Caco-2 (cell line): ENCODE data around the gene POLR2E. TPM values are rescaled to one million over a fixed set of nuclear protein-coding genes. Genes with fewer than 3 reads are reported as not detected.
A peak's percentile ranks its signal among the peaks of the same experiment; 100 is the strongest.

ENCODE experiments used
- BruUV-seq: library from RNA; stranded (reverse); fragments of 400-500 nt; replicated peaks from 2 replicates; lab custom pipeline; 2021; lab: Mats Ljungman, UMichigan
- CTCF ChIA-PET: fragments of 300-600 bp; sonication (Branson Sonifier 250); formaldehyde crosslinking; loops from one replicate; lab custom pipeline; 2022; ENCODE audit warnings: antibody characterized with exemption; lab: Charles Lee
- POLR2A ChIA-PET: fragments of 300-600 bp; sonication (Branson Sonifier 250); formaldehyde crosslinking; loops from one replicate; lab custom pipeline; 2022; ENCODE audit warnings: antibody characterized with exemption; lab: Charles Lee
- DNase-seq, 2 experiments: peaks; one replicate each; pipeline versions ENCODE4 v3.0.0 to v3.0.0-alpha.2; 2020 to 2022
- H3K27me3 ChIP-seq: replicated peaks from 2 replicates; pipeline ENCODE4 v1.6.0; 2011; ENCODE audit warnings: low read length; ENCODE audit not compliant: control insufficient read depth, insufficient read depth
- H3K36me3 ChIP-seq: 2 replicates; pipeline ENCODE4 v1.5.1; 2011; ENCODE audit warnings: low read length; ENCODE audit not compliant: control insufficient read depth, insufficient read depth
- H3K4me1 ChIP-seq: fragments of 250-450 bp; sonication (Bioruptor Pico); 2 replicates; pipeline ENCODE4 v1.5.1; 2020; ENCODE audit warnings: mild to moderate bottlenecking
- H3K4me3 ChIP-seq: 2 replicates; pipeline ENCODE4 v1.5.1; 2011; ENCODE audit warnings: low read depth, mild to moderate bottlenecking, control low read depth, low read length
- H3K9me3 ChIP-seq: fragments of 250-450 bp; sonication (Bioruptor Pico); 2 replicates; pipeline ENCODE4 v1.5.1; 2020; ENCODE audit warnings: mild to moderate bottlenecking, moderate library complexity
- H3K27ac Mint-ChIP-seq: one replicate; pipeline ENCODE4 v1.8.0; 2022; ENCODE audit warnings: mixed read lengths; ENCODE audit not compliant: unreplicated experiment
- H3K27me3 Mint-ChIP-seq: one replicate; pipeline ENCODE4 v1.8.0; 2022; ENCODE audit warnings: mixed read lengths; ENCODE audit not compliant: insufficient read depth, unreplicated experiment
- H3K36me3 Mint-ChIP-seq: one replicate; pipeline ENCODE4 v1.8.0; 2022; ENCODE audit warnings: mild to moderate bottlenecking, mixed read lengths; ENCODE audit not compliant: insufficient read depth, unreplicated experiment
- H3K4me1 Mint-ChIP-seq: one replicate; pipeline ENCODE4 v1.8.0; 2022; ENCODE audit warnings: low read depth, mixed read lengths; ENCODE audit not compliant: unreplicated experiment
- H3K4me3 Mint-ChIP-seq: one replicate; pipeline ENCODE4 v1.8.0; 2022; ENCODE audit warnings: mild to moderate bottlenecking, moderate library complexity, mixed read lengths; ENCODE audit not compliant: unreplicated experiment
- H3K9me3 Mint-ChIP-seq: one replicate; pipeline ENCODE4 v1.8.0; 2022; ENCODE audit warnings: mixed read lengths; ENCODE audit not compliant: unreplicated experiment
- CTCF ChIP-seq, 2 experiments: fragments of 200-600 bp in 1 of 2; IDR thresholded peaks; 1 replicate in 1 of 2; 2 replicates in 1 of 2; pipeline versions ENCODE4 v1.5.1 to v1.8.0; 2011 to 2022; ENCODE audit warnings: antibody characterized with exemption in 1 of 2, control low read depth in 1 of 2, inconsistent platforms in 1 of 2, low read depth in 1 of 2, low read length in 1 of 2, mild to moderate bottlenecking in 1 of 2, moderate library complexity in 1 of 2; ENCODE audit not compliant: insufficient read depth in 1 of 2, severe bottlenecking in 1 of 2, unreplicated experiment in 1 of 2
- intact Hi-C: fragments of 100-400 bp; cut with micrococcal nuclease; formaldehyde crosslinking; loops from one replicate; pipeline ENCODE4 v1.10.0; 2022; ENCODE audit not compliant: unreplicated experiment
- total RNA-seq: library from RNA; stranded (reverse); gene quantifications from 2 replicates; pipeline ENCODE4 v1.2.3, GENCODE V29; 2022

Gene POLR2E
- total RNA-seq, 1 experiment from 2014 or later, result 264 TPM

- Mint-ChIP-seq H3K27ac (peak within 1 kb of the TSS; percentile 91), H3K4me1 (no peaks in the 10 kb centered on the region), H3K4me3 (peak within 1 kb of the TSS; percentile 91), H3K9me3 (no peaks in the 10 kb centered on the region), H3K27me3 (no peaks in the 10 kb centered on the region), H3K36me3 (peaks cover 67% of the 10 kb centered on the region)
- peak; percentile 98 to 99 for DNase-seq
- no TSS peak for BruUV-seq
- intact Hi-C loops, result loop anchor here (1.0 to 2.0 kb wide), 2 partner anchors 12 to 19 kb away; partner anchors contain the start of genes RNU6-2 and TMEM259
- TF ChIP-seq CTCF (IDR thresholded peaks at IDR 0.05; ENCODE audit: insufficient read depth in 1 of 2, low read depth in 1 of 2, low read length in 1 of 2, severe bottlenecking in 1 of 2, unreplicated experiment in 1 of 2), result no peak
- Histone ChIP-seq H3K4me3 (peak within 1 kb of the TSS; percentile 78), H3K27me3 (no peaks in the 10 kb centered on the region), H3K9me3 (no peaks in the 10 kb centered on the region), H3K4me1 (peaks cover 10% of the 10 kb centered on the region), H3K36me3 (peaks cover 2% of the 10 kb centered on the region)
- POLR2A ChIA-PET, result interaction anchor here (0.5 to 2.4 kb wide), 8 partner anchors 11 to 229 kb away, joined by 3 to 21 read pairs (median 6); partner anchors contain the start of genes CIRBP, CNN2 and RNU6-2
- CTCF ChIA-PET, result interaction anchor here (0.5 to 0.8 kb wide), 2 partner anchors 21 to 25 kb away, joined by 3 to 4 read pairs; no protein-coding TSS in a partner anchor
Measured at GRCh38 chr19:1039646-1040475, 55.3 kb downstream of the POLR2E start, which contains the start of gene ABCA7. Gene ABCA7, plus strand, starts transcription at chr19:1040107. Its CDS starts 1,255 bp downstream, at chr19:1041362.

- Mint-ChIP-seq H3K9me3 (no peaks in the 10 kb centered on the region), H3K27me3 (no peaks in the 10 kb centered on the region), H3K4me1 (no peaks in the 10 kb centered on the region), H3K27ac (peak overlapping the region; percentile 91), H3K4me3 (peak overlapping the region; percentile 91), H3K36me3 (peaks cover 66% of the 10 kb centered on the region)
- Histone ChIP-seq H3K4me1 (peaks cover 10% of the 10 kb centered on the region), H3K4me3 (no peak overlapping the region), H3K27me3 (no peaks in the 10 kb centered on the region), H3K9me3 (no peaks in the 10 kb centered on the region), H3K36me3 (peaks cover 2% of the 10 kb centered on the region)
- ChIA-PET CTCF (interaction anchor here (0.8 kb wide), 1 partner anchor 26 kb away, joined by 4 read pairs; no protein-coding TSS in a partner anchor), POLR2A (interaction anchor here (0.5 to 2.4 kb wide), 7 partner anchors 10 to 230 kb away, joined by 3 to 21 read pairs (median 6); partner anchors contain the start of genes CIRBP and CNN2)
- no peak for DNase-seq
- intact Hi-C loops, result no loop called here
- no TSS peak for BruUV-seq
- TF ChIP-seq CTCF (IDR thresholded peaks at IDR 0.05; ENCODE audit: insufficient read depth in 1 of 2, low read depth in 1 of 2, low read length in 1 of 2, severe bottlenecking in 1 of 2, unreplicated experiment in 1 of 2), result no peak
Measured at GRCh38 chr19:1038978-1039645, 56.1 kb downstream of the POLR2E start.

- H3K36me3 ChIP-seq, result peaks cover 2% of the 10 kb centered on the region
- no peak overlapping the region for H3K4me3 ChIP-seq
- H3K27me3 ChIP-seq, result no peaks in the 10 kb centered on the region
- no TSS peak for BruUV-seq
- no peaks in the 10 kb centered on the region for H3K9me3 ChIP-seq
- peaks cover 75% of the 10 kb centered on the region for H3K36me3 Mint-ChIP-seq
- no peak for TF ChIP-seq CTCF (IDR thresholded peaks at IDR 0.05; ENCODE audit: insufficient read depth in 1 of 2, low read depth in 1 of 2, low read length in 1 of 2, severe bottlenecking in 1 of 2, unreplicated experiment in 1 of 2)
- intact Hi-C loops, result no loop called here
- CTCF ChIA-PET, result no interaction called here
- H3K4me1 ChIP-seq, result peaks cover 10% of the 10 kb centered on the region
- H3K4me3 Mint-ChIP-seq, result no peak overlapping the region
- no peak for DNase-seq
- H3K4me1 Mint-ChIP-seq, result no peaks in the 10 kb centered on the region
- no peaks in the 10 kb centered on the region for H3K9me3 Mint-ChIP-seq
- peak overlapping the region; percentile 59 for H3K27ac Mint-ChIP-seq
- POLR2A ChIA-PET, result interaction anchor here (0.6 kb wide), 1 partner anchor 11 kb away, joined by 3 read pairs; the partner anchor contains the start of gene CNN2
- H3K27me3 Mint-ChIP-seq, result no peaks in the 10 kb centered on the region
Measured at GRCh38 chr19:1037621-1038064, 57.5 kb downstream of the POLR2E start.
